Stomach (tissue), 4 donors: Measurements from ENCODE around the gene SUSD4.

Source experiments
- EP300 ChIP-seq: sonication (generic); formaldehyde crosslinking; IDR thresholded peaks from one replicate; pipeline ENCODE4 v1.6.1; 2017; ENCODE audit warnings: antibody characterized with exemption
- POLR2A ChIP-seq, 4 donors: fragments of 450-650 bp; IDR thresholded peaks; one replicate each; pipeline ENCODE4 v1.6.1; 2016; ENCODE audit warnings: antibody characterized with exemption in 4 of 4, control low read depth in 2 of 4, mild to moderate bottlenecking in 1 of 4, moderate library complexity in 1 of 4
- POLR2AphosphoS5 ChIP-seq, 3 donors: sonication (generic); formaldehyde crosslinking; IDR thresholded peaks; one replicate each; pipeline ENCODE4 v1.6.1; 2016; ENCODE audit warnings: antibody characterized with exemption in 3 of 3
- TF ChIP-seq, protein P1 (sequence below), 7 experiments: fragments of 450-650 bp in 4 of 7; fragments of 200-600 bp in 3 of 7; sonication (generic) in 3 of 7; IDR thresholded peaks; one replicate each; pipeline ENCODE4 v1.5.1; 2016 to 2019; ENCODE audit warnings: antibody characterized with exemption in 7 of 7, control low read depth in 2 of 7, mild to moderate bottlenecking in 1 of 7

DNA sequence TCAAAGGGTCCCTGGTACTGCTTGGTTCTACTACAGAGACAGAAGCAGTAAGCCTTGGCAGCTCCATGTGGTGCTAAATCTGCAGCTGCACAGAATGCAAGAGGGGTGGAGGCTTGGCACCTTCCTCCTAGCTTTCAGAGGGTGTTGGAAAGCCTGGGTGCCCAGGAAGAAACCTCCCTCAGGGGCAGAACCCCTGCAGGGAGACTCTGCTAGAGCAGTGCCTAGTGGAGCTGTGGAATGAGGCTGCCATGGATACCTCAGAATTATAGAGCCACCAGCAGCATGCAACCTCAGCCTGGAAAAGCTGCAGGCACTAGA lies 144.7 kb downstream of the SUSD4 start:
- TF ChIP-seq POLR2A (IDR thresholded peaks at IDR 0.05) (no peak), POLR2AphosphoS5 (IDR thresholded peaks at IDR 0.05) (no peak), EP300 (no peak)
- TF ChIP-seq, protein P1, sequence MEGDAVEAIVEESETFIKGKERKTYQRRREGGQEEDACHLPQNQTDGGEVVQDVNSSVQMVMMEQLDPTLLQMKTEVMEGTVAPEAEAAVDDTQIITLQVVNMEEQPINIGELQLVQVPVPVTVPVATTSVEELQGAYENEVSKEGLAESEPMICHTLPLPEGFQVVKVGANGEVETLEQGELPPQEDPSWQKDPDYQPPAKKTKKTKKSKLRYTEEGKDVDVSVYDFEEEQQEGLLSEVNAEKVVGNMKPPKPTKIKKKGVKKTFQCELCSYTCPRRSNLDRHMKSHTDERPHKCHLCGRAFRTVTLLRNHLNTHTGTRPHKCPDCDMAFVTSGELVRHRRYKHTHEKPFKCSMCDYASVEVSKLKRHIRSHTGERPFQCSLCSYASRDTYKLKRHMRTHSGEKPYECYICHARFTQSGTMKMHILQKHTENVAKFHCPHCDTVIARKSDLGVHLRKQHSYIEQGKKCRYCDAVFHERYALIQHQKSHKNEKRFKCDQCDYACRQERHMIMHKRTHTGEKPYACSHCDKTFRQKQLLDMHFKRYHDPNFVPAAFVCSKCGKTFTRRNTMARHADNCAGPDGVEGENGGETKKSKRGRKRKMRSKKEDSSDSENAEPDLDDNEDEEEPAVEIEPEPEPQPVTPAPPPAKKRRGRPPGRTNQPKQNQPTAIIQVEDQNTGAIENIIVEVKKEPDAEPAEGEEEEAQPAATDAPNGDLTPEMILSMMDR (IDR thresholded peaks at IDR 0.05), result no peak
